Neuronal stem cell (in vitro differentiated cells): ENCODE results near the gene HSP90AA1.

Source experiments
- DNase-seq: peaks from one replicate; pipeline ENCODE4 v3.0.0-alpha.2; 2013; ENCODE audit warnings: low spot score
- H2AFZ ChIP-seq: one replicate; pipeline ENCODE4 v1.6.1; 2013; ENCODE audit warnings: mild to moderate bottlenecking, low read length, inconsistent platforms
- H2AK5ac ChIP-seq: 2 replicates; pipeline ENCODE4 v1.6.1; 2013; ENCODE audit warnings: low read depth, mild to moderate bottlenecking, inconsistent platforms, low read length, moderate library complexity, mixed read lengths
- H2BK120ac ChIP-seq: 2 replicates; pipeline ENCODE4 v1.6.1; 2013; ENCODE audit warnings: low read depth, mild to moderate bottlenecking, inconsistent platforms, low read length, moderate library complexity, mixed read lengths
- H2BK12ac ChIP-seq: one replicate; pipeline ENCODE4 v1.6.1; 2013; ENCODE audit warnings: low read length, inconsistent platforms
- H2BK15ac ChIP-seq: 2 replicates; pipeline ENCODE4 v1.6.1; 2013; ENCODE audit warnings: mild to moderate bottlenecking, low read length, inconsistent platforms, mixed read lengths
- H2BK5ac ChIP-seq: one replicate; pipeline ENCODE4 v1.6.1; 2013; ENCODE audit warnings: inconsistent platforms, mild to moderate bottlenecking, low read length, moderate library complexity
- H3K14ac ChIP-seq: one replicate; pipeline ENCODE4 v1.6.1; 2013; ENCODE audit warnings: low read length, inconsistent platforms
- H3K18ac ChIP-seq: 2 replicates; pipeline ENCODE4 v1.6.1; 2013; ENCODE audit warnings: low read length, inconsistent platforms
- H3K23ac ChIP-seq: 2 replicates; pipeline ENCODE4 v1.6.1; 2013; ENCODE audit warnings: low read depth, mild to moderate bottlenecking, mixed read lengths, low read length, inconsistent platforms; ENCODE audit not compliant: poor library complexity
- H3K27ac ChIP-seq: replicated peaks from 3 replicates; pipeline ENCODE4 v1.5.1; 2013; ENCODE audit warnings: low read length, inconsistent platforms
- H3K27me3 ChIP-seq, 3 experiments: 2 replicates each; pipeline ENCODE4 v1.6.1; 2013; ENCODE audit warnings: low read length in 3 of 3, mild to moderate bottlenecking in 2 of 3, inconsistent platforms in 1 of 3, low read depth in 1 of 3, mixed read lengths in 1 of 3, moderate library complexity in 1 of 3; ENCODE audit not compliant: control insufficient read depth in 3 of 3, insufficient read depth in 3 of 3
- H3K36me3 ChIP-seq, 2 donors: replicated peaks in 1 of 2; 2 replicates each; pipeline ENCODE4 v1.6.1; 2013; ENCODE audit warnings: low read length in 2 of 2; ENCODE audit not compliant: control insufficient read depth in 2 of 2, insufficient read depth in 2 of 2
- H3K4ac ChIP-seq: 2 replicates; pipeline ENCODE4 v1.6.1; 2013; ENCODE audit warnings: inconsistent platforms, mild to moderate bottlenecking, low read length, moderate library complexity
- H3K4me1 ChIP-seq, 2 donors: 1 replicate in 1 of 2; 2 replicates in 1 of 2; pipeline ENCODE4 v1.6.1; 2013; ENCODE audit warnings: low read length in 2 of 2, low read depth in 1 of 2; ENCODE audit not compliant: control insufficient read depth in 2 of 2, insufficient read depth in 1 of 2
- H3K4me2 ChIP-seq: one replicate; pipeline ENCODE4 v1.6.1; 2013; ENCODE audit warnings: mild to moderate bottlenecking, low read length, inconsistent platforms; ENCODE audit not compliant: insufficient read depth, poor library complexity, severe bottlenecking
- H3K4me3 ChIP-seq, 2 donors: 2 replicates each; pipeline ENCODE4 v1.5.1; 2013; ENCODE audit warnings: low read length in 2 of 2, mild to moderate bottlenecking in 2 of 2, inconsistent platforms in 1 of 2, moderate library complexity in 1 of 2
- H3K79me1 ChIP-seq: one replicate; pipeline ENCODE4 v1.6.1; 2013; ENCODE audit warnings: low read depth, mild to moderate bottlenecking, inconsistent platforms, low read length, moderate library complexity
- H3K9ac ChIP-seq: one replicate; pipeline ENCODE4 v1.6.1; 2013; ENCODE audit warnings: mild to moderate bottlenecking, low read depth, low read length, inconsistent platforms; ENCODE audit not compliant: poor library complexity
- H3K9me3 ChIP-seq, 2 donors: replicated peaks in 1 of 2; 2 replicates each; pipeline versions ENCODE3 to v1.6.1; 2013; ENCODE audit warnings: low read length in 2 of 2, mild to moderate bottlenecking in 2 of 2, inconsistent platforms in 1 of 2, low read depth in 1 of 2, mixed read lengths in 1 of 2, moderate library complexity in 1 of 2; ENCODE audit not compliant: control insufficient read depth in 2 of 2, insufficient read depth in 1 of 2
- H4K8ac ChIP-seq: one replicate; pipeline ENCODE4 v1.6.1; 2013; ENCODE audit warnings: low read depth, mild to moderate bottlenecking, inconsistent platforms, low read length, moderate library complexity
- H4K91ac ChIP-seq: one replicate; pipeline ENCODE4 v1.6.1; 2013; ENCODE audit warnings: low read length, low read depth, mild to moderate bottlenecking, inconsistent platforms; ENCODE audit not compliant: poor library complexity
- WGBS, 2 donors: extraction: QIAGEN DNeasy Blood & Tissue Kit; methylation state at CpG; one replicate each; pipeline ENCODE4 v1.1.7; 2013; ENCODE audit warnings: missing lambda C conversion rate in 2 of 2, mixed read lengths in 1 of 2; ENCODE audit not compliant: insufficient read length in 2 of 2, insufficient replicate concordance in 1 of 2; ENCODE audit errors: extremely low coverage in 2 of 2; 5-methylcytosine and 5-hydroxymethylcytosine counted together

Gene HSP90AA1

DNA sequence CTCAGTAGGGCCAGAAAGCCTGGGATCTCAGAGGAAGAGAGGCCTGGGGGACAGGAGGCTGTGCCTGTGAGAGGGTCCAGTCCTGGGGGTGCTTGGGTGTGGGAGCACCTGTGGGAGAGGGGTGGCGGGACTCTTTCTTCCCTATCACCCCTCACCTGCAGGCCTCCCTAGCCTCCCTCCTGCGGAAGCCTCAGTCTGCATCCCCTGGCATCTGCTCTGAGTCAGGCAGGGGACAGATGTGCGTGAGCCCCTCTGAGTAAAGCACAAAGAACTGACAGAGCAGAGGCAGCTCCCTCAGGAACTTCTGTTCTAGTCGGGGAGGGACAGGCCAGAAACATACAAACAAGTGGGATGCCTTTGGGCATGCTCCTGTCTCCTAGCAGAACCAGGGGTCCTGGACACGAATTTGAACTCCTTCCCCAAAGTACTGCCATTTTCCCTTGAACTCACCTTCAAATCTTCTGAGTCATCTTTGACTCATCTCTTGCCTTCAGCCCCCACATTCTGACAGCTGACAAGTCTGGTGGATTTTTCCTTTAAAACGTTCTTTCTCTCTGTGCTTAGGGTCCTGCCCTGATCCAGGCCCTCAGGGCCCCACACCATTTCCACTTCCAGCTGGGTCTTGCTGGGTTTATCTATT lies 8.5 kb upstream of the HSP90AA1 start:
- no peak overlapping the region for H4K91ac ChIP-seq
- H2AFZ ChIP-seq: peak overlapping the region; percentile 71
- no peak overlapping the region for H4K8ac ChIP-seq
- no peak overlapping the region for H2BK5ac ChIP-seq
- no peak overlapping the region for H2BK15ac ChIP-seq
- H3K27me3 ChIP-seq: peaks cover 0 to 4% (median 0%) of the 10 kb centered on the region in 3 experiments
- no peak overlapping the region for H3K14ac ChIP-seq
- no peak overlapping the region for H3K18ac ChIP-seq
- H3K23ac ChIP-seq: no peak overlapping the region
- no peak overlapping the region for H2AK5ac ChIP-seq
- no peak for DNase-seq
- H3K4me1 ChIP-seq: peaks cover 2 to 15% of the 10 kb centered on the region in 2 donors
- no peak overlapping the region for H3K4ac ChIP-seq
- no peak overlapping the region for H3K27ac ChIP-seq
- no peak overlapping the region for H3K4me2 ChIP-seq
- no peaks in the 10 kb centered on the region for H3K36me3 ChIP-seq
- no peak overlapping the region for H2BK12ac ChIP-seq
- no CpG with 5 or more reads among the region's 6 CpGs for WGBS, 2 donors
- H2BK120ac ChIP-seq: no peak overlapping the region
- H3K9me3 ChIP-seq: no peaks in the 10 kb centered on the region
- H3K9ac ChIP-seq: no peak overlapping the region
- no peak overlapping the region for H3K4me3 ChIP-seq
- no peaks in the 10 kb centered on the region for H3K79me1 ChIP-seq

DNA sequence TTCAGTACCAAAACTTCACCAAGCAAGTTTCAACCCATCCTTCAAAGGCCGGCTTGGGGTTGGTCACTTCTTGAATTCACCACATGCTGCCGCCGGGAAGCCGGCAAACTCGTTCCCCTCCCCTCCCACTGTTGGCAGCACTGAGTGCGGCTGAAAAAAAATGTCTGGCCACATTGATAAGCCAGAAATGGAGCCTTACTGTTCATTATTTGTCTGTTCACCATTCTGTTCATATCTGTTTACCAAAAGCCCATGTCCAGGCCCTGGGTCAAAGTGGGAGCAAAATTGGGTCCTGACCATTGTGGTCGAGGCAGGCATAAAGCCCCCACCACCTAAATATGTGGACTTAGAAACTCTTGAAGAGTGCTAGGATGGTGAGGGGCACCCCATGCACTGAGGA lies 7.3 kb upstream of the HSP90AA1 start:
- peaks cover 0 to 4% (median 0%) of the 10 kb centered on the region in 3 experiments for H3K27me3 ChIP-seq
- H3K4me3 ChIP-seq: no peak overlapping the region
- no peak overlapping the region for H2BK12ac ChIP-seq
- H3K79me1 ChIP-seq: no peaks in the 10 kb centered on the region
- no peak overlapping the region for H3K27ac ChIP-seq
- no peak overlapping the region for H4K91ac ChIP-seq
- no peak overlapping the region for H2BK5ac ChIP-seq
- no peak overlapping the region for H3K23ac ChIP-seq
- no peak overlapping the region for H4K8ac ChIP-seq
- H3K4me1 ChIP-seq: peaks cover 2 to 15% of the 10 kb centered on the region in 2 donors
- no CpG with 5 or more reads among the region's 7 CpGs for WGBS, 2 donors
- H3K4me2 ChIP-seq: no peak overlapping the region
- H2BK120ac ChIP-seq: no peak overlapping the region
- H3K36me3 ChIP-seq: no peaks in the 10 kb centered on the region
- no peak overlapping the region for H2AK5ac ChIP-seq
- no peak overlapping the region for H3K18ac ChIP-seq
- no peak overlapping the region for H3K4ac ChIP-seq
- no peak overlapping the region for H3K9ac ChIP-seq
- H3K9me3 ChIP-seq: no peaks in the 10 kb centered on the region
- no peak overlapping the region for H2AFZ ChIP-seq
- no peak overlapping the region for H2BK15ac ChIP-seq
- peak overlapping the region; percentile 84 for H3K14ac ChIP-seq
- DNase-seq: no peak

GRCh38 chr14:102092806-102093205 lies 6.0 kb upstream of the HSP90AA1 start:
- no CpG with 5 or more reads among the region's 10 CpGs for WGBS, 2 donors
- no peak overlapping the region for H2BK120ac ChIP-seq
- peaks cover 6 to 21% of the 10 kb centered on the region in 2 donors for H3K4me1 ChIP-seq
- H2AK5ac ChIP-seq: no peak overlapping the region
- no peak overlapping the region for H4K91ac ChIP-seq
- no peak overlapping the region for H2AFZ ChIP-seq
- no peak overlapping the region for H3K14ac ChIP-seq
- H3K23ac ChIP-seq: no peak overlapping the region
- no peaks in the 10 kb centered on the region for H3K9me3 ChIP-seq
- DNase-seq: no peak
- no peak overlapping the region for H3K4ac ChIP-seq
- H3K27me3 ChIP-seq: peaks cover 0 to 4% (median 0%) of the 10 kb centered on the region in 3 experiments
- no peak overlapping the region for H4K8ac ChIP-seq
- H3K27ac ChIP-seq: no peak overlapping the region
- no peak overlapping the region for H3K4me2 ChIP-seq
- H3K4me3 ChIP-seq: no peak overlapping the region
- no peak overlapping the region for H3K18ac ChIP-seq
- no peaks in the 10 kb centered on the region for H3K36me3 ChIP-seq
- no peaks in the 10 kb centered on the region for H3K79me1 ChIP-seq
- H2BK12ac ChIP-seq: no peak overlapping the region
- no peak overlapping the region for H3K9ac ChIP-seq
- no peak overlapping the region for H2BK5ac ChIP-seq
- no peak overlapping the region for H2BK15ac ChIP-seq

- no peak overlapping the region for H4K91ac ChIP-seq
- no peak overlapping the region for H3K18ac ChIP-seq
- H3K4me3 ChIP-seq: no peak overlapping the region
- H3K27me3 ChIP-seq: peaks cover 0 to 4% (median 0%) of the 10 kb centered on the region in 3 experiments
- H3K4me2 ChIP-seq: no peak overlapping the region
- no peak overlapping the region for H3K23ac ChIP-seq
- H3K27ac ChIP-seq: no peak overlapping the region
- no peak overlapping the region for H2BK120ac ChIP-seq
- peaks cover 4 to 16% of the 10 kb centered on the region in 2 donors for H3K4me1 ChIP-seq
- H3K9ac ChIP-seq: no peak overlapping the region
- H3K36me3 ChIP-seq: peaks cover 0 to 6% of the 10 kb centered on the region in 2 donors
- H2BK15ac ChIP-seq: no peak overlapping the region
- H2AK5ac ChIP-seq: no peak overlapping the region
- DNase-seq: no peak
- H2AFZ ChIP-seq: no peak overlapping the region
- H2BK5ac ChIP-seq: no peak overlapping the region
- no peak overlapping the region for H4K8ac ChIP-seq
- no peak overlapping the region for H3K14ac ChIP-seq
- no peak overlapping the region for H3K4ac ChIP-seq
- WGBS, 2 donors: no CpG with 5 or more reads among the region's 3 CpGs
- no peak overlapping the region for H2BK12ac ChIP-seq
- no peaks in the 10 kb centered on the region for H3K9me3 ChIP-seq
- peaks cover 1% of the 10 kb centered on the region for H3K79me1 ChIP-seq
These were observed 3.9 kb upstream of the HSP90AA1 start for GRCh38 chr14:102090713-102091112.
